GM18519 (cell line): ENCODE data around the gene ERMAP.
"Not testable (repeated sequence)": the region's sequence is repeated elsewhere in the genome, so short reads cannot be mapped to it uniquely, and the experiment has no call there.

Source experiments
- ATAC-seq: cut with Tn5 transposase; IDR thresholded peaks from one replicate; pipeline ENCODE4 v1.9.1; 2021; ENCODE audit warnings: mild to moderate bottlenecking, moderate library complexity; ENCODE audit not compliant: unreplicated experiment, low FRiP score

Gene ERMAP

GRCh38 chr1:42868466-42868865 is 51.5 kb downstream of the ERMAP start:
- ATAC-seq = not testable (repeated sequence)

GRCh38 chr1:42869254-42869653 is 52.3 kb downstream of the ERMAP start:
- not testable (repeated sequence) for ATAC-seq

GRCh38 chr1:42869751-42870150 is 52.8 kb downstream of the ERMAP start:
- ATAC-seq = not testable (repeated sequence)

- not testable (repeated sequence) for ATAC-seq
Observed at GRCh38 chr1:42873108-42873507, 56.2 kb downstream of the ERMAP start.

- ATAC-seq = no peak
Observed at GRCh38 chr1:42873670-42874069, 56.7 kb downstream of the ERMAP start.

- ATAC-seq = no peak
Observed at GRCh38 chr1:42876009-42876408, 59.1 kb downstream of the ERMAP start.

GRCh38 chr1:42877380-42877779 is 60.5 kb downstream of the ERMAP start:
- no peak for ATAC-seq

GRCh38 chr1:42880384-42880783 is 63.5 kb downstream of the ERMAP start:
- ATAC-seq = no peak

- ATAC-seq = no peak
Observed at GRCh38 chr1:42886046-42886739, 69.3 kb downstream of the ERMAP start.

GRCh38 chr1:42886800-42887199 is 69.9 kb downstream of the ERMAP start:
- ATAC-seq = no peak

- no peak for ATAC-seq
Observed at GRCh38 chr1:42887366-42887765, 70.4 kb downstream of the ERMAP start.

- no peak for ATAC-seq
Observed at GRCh38 chr1:42888013-42888633, 71.2 kb downstream of the ERMAP start.

- ATAC-seq = no peak
Observed at GRCh38 chr1:42889264-42889663, 72.3 kb downstream of the ERMAP start.

- ATAC-seq = no peak
Observed at GRCh38 chr1:42891465-42892138, 74.7 kb downstream of the ERMAP start.
